HG02840 (cell line): ENCODE results near the gene RAB11FIP3.

ENCODE experiments used
- ATAC-seq: cut with Tn5 transposase; IDR thresholded peaks from one replicate; pipeline ENCODE4 v1.9.1; 2021; ENCODE audit warnings: mild to moderate bottlenecking, moderate library complexity, moderate number of reproducible peaks; ENCODE audit not compliant: unreplicated experiment, low FRiP score

RAB11FIP3 gene

GRCh38 chr16:513950-514349 lies 88.5 kb downstream of the RAB11FIP3 start:
- no peak for ATAC-seq

- no peak for ATAC-seq
Measured at GRCh38 chr16:515175-515938, 89.9 kb downstream of the RAB11FIP3 start.

- no peak for ATAC-seq
Measured at GRCh38 chr16:515939-516226, 90.4 kb downstream of the RAB11FIP3 start.

GRCh38 chr16:516301-516700 lies 90.9 kb downstream of the RAB11FIP3 start:
- ATAC-seq: no peak

GRCh38 chr16:518858-519257 lies 93.4 kb downstream of the RAB11FIP3 start:
- ATAC-seq: no peak

- no peak for ATAC-seq
Measured at GRCh38 chr16:519425-519824, 94.0 kb downstream of the RAB11FIP3 start.

GRCh38 chr16:519841-520687 lies 94.6 kb downstream of the RAB11FIP3 start:
- ATAC-seq: no peak

GRCh38 chr16:520847-521246 lies 95.4 kb downstream of the RAB11FIP3 start:
- ATAC-seq: no peak

- ATAC-seq: no peak
Measured at GRCh38 chr16:521381-522210, 96.1 kb downstream of the RAB11FIP3 start.

GRCh38 chr16:522320-523096 lies 97.1 kb downstream of the RAB11FIP3 start:
- ATAC-seq: no peak

GRCh38 chr16:523097-523741 lies 97.8 kb downstream of the RAB11FIP3 start:
- no peak for ATAC-seq

- ATAC-seq: no peak
Measured at GRCh38 chr16:524274-525040, 99.0 kb downstream of the RAB11FIP3 start.

GRCh38 chr16:525123-525519 lies 99.7 kb downstream of the RAB11FIP3 start:
- no peak for ATAC-seq

- no peak for ATAC-seq
Measured at GRCh38 chr16:525520-526180, 100.2 kb downstream of the RAB11FIP3 start.

- no peak for ATAC-seq
Measured at GRCh38 chr16:526181-527014, 100.9 kb downstream of the RAB11FIP3 start.

- peak; percentile 70 for ATAC-seq
Measured at GRCh38 chr16:527015-527903, 101.8 kb downstream of the RAB11FIP3 start, which contains the start of gene CAPN15. Gene CAPN15, plus strand, starts transcription at chr16:527712. Its CDS starts 19,127 bp downstream, at chr16:546839.
